ENCODE results near the gene SEMA3E.

DNA sequence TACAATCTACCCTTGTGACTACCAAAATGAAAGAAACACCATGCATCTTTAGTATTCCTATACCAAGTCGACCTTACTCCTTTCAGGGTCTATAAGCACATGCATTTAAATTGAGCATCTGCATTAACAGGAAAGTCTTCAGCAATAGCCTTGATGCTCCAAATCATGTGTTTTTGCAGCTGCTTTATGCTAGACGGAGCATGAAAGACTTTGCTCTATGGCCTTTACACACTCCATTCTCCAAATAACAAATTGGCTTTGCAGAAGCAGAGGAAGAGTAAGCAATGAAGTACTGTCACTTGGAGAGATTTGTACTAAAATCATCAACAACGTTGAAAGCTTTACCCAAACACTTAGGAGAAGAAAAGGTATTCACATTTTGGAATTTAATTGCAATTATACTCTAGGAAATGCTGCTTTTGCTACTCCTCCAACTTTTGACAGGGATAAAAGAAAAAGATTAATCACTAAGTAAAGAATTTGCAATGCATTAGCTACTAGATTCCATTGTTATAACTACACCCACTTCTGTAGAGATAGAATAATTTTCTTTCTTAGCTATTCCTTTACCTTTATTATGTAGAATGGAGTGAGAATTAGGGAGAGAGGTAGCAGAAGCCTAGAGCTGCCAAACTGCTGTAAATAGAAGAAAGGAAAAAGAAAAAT lies 131.8 kb downstream of the SEMA3E start:
- TF ChIP-seq, protein P1, sequence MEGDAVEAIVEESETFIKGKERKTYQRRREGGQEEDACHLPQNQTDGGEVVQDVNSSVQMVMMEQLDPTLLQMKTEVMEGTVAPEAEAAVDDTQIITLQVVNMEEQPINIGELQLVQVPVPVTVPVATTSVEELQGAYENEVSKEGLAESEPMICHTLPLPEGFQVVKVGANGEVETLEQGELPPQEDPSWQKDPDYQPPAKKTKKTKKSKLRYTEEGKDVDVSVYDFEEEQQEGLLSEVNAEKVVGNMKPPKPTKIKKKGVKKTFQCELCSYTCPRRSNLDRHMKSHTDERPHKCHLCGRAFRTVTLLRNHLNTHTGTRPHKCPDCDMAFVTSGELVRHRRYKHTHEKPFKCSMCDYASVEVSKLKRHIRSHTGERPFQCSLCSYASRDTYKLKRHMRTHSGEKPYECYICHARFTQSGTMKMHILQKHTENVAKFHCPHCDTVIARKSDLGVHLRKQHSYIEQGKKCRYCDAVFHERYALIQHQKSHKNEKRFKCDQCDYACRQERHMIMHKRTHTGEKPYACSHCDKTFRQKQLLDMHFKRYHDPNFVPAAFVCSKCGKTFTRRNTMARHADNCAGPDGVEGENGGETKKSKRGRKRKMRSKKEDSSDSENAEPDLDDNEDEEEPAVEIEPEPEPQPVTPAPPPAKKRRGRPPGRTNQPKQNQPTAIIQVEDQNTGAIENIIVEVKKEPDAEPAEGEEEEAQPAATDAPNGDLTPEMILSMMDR (IDR thresholded peaks at IDR 0.05; ENCODE audit: insufficient read depth, low read length): no peak
- TF ChIP-seq REST (IDR thresholded peaks at IDR 0.05; ENCODE audit: insufficient replicate concordance, low read depth) (no peak), POLR2AphosphoS5 (IDR thresholded peaks at IDR 0.05; ENCODE audit: low read depth) (no peak)
